ENCODE measurements around the gene IL18BP. TPM values are rescaled to one million over a fixed set of nuclear protein-coding genes. Genes with fewer than 3 reads are reported as not detected.

The IL18BP gene
- total RNA-seq, 1 donor from 2014 or later: 2.9 TPM

- TF ChIP-seq, protein P1, sequence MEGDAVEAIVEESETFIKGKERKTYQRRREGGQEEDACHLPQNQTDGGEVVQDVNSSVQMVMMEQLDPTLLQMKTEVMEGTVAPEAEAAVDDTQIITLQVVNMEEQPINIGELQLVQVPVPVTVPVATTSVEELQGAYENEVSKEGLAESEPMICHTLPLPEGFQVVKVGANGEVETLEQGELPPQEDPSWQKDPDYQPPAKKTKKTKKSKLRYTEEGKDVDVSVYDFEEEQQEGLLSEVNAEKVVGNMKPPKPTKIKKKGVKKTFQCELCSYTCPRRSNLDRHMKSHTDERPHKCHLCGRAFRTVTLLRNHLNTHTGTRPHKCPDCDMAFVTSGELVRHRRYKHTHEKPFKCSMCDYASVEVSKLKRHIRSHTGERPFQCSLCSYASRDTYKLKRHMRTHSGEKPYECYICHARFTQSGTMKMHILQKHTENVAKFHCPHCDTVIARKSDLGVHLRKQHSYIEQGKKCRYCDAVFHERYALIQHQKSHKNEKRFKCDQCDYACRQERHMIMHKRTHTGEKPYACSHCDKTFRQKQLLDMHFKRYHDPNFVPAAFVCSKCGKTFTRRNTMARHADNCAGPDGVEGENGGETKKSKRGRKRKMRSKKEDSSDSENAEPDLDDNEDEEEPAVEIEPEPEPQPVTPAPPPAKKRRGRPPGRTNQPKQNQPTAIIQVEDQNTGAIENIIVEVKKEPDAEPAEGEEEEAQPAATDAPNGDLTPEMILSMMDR (IDR thresholded peaks at IDR 0.05; ENCODE audit: insufficient read depth, low read length, poor library complexity, severe bottlenecking): no peak
- Histone ChIP-seq H3K36me3 (ENCODE audit: control insufficient read depth, insufficient read depth, low read length) (no peaks in the 10 kb centered on the region), H3K4me3 (ENCODE audit: low read depth, low read length) (peak overlapping the region; percentile 55), H3K27me3 (ENCODE audit: control insufficient read depth, insufficient read depth, low read length) (no peaks in the 10 kb centered on the region)
- no peak for DNase-seq (ENCODE audit: low read depth)
Measured at GRCh38 chr11:72039031-72039855, 40.5 kb downstream of the IL18BP start.

GRCh38 chr11:72039856-72040401 is 41.2 kb downstream of the IL18BP start:
- no peak for DNase-seq (ENCODE audit: low read depth)
- TF ChIP-seq, protein P1 (IDR thresholded peaks at IDR 0.05; ENCODE audit: insufficient read depth, low read length, poor library complexity, severe bottlenecking): no peak
- peak overlapping the region; percentile 55 for H3K4me3 ChIP-seq (ENCODE audit: low read depth, low read length)
- H3K36me3 ChIP-seq (ENCODE audit: control insufficient read depth, insufficient read depth, low read length): no peaks in the 10 kb centered on the region
- no peaks in the 10 kb centered on the region for H3K27me3 ChIP-seq (ENCODE audit: control insufficient read depth, insufficient read depth, low read length)

DNA sequence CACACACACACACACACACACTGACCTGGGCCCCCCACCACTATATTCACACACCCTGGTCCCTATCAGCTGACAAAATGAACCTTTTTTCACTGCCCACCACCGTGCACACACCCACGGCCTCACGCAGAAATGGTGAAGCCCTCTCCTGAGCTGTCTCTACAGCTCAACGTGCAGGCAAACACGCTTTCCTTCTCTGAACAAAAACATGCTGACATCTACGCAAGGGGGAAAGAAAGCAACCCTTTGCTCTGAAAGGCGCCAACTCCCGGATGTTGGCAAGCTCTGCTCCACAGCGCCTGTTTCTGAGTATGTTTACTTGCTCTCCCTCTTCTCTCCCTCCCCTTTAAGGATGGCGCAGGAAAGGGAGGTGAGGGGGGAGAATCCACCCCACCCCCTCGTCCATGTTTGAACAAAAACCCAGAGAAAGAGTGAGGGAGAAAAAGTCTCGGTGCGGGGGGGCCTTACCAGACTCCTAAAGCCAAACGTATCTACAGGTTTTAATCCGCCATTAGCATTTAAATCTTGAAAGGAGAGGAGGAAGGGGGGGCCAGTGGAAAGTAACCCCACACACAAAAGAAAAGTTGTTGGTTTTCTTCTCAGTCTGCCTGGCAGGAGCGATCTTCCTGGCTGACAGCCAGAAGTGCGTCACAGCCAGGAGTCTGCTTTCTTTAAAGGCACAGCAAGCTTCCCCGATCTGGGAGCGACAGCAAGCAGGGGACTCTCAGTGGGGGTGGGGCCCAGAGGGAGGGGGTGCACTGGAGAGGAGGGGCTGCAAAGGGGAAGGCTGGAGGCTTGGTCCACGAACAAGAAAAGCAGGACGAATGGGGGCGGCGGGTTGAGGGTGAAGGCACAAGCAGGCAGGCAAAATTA is 42.0 kb downstream of the IL18BP start:
- no peaks in the 10 kb centered on the region for H3K36me3 ChIP-seq (ENCODE audit: control insufficient read depth, insufficient read depth, low read length)
- peak; percentile 74 for DNase-seq (ENCODE audit: low read depth)
- H3K4me3 ChIP-seq (ENCODE audit: low read depth, low read length): peak overlapping the region; percentile 55
- H3K27me3 ChIP-seq (ENCODE audit: control insufficient read depth, insufficient read depth, low read length): no peaks in the 10 kb centered on the region
- TF ChIP-seq, protein P1 (IDR thresholded peaks at IDR 0.05; ENCODE audit: insufficient read depth, low read length, poor library complexity, severe bottlenecking): no peak

DNA sequence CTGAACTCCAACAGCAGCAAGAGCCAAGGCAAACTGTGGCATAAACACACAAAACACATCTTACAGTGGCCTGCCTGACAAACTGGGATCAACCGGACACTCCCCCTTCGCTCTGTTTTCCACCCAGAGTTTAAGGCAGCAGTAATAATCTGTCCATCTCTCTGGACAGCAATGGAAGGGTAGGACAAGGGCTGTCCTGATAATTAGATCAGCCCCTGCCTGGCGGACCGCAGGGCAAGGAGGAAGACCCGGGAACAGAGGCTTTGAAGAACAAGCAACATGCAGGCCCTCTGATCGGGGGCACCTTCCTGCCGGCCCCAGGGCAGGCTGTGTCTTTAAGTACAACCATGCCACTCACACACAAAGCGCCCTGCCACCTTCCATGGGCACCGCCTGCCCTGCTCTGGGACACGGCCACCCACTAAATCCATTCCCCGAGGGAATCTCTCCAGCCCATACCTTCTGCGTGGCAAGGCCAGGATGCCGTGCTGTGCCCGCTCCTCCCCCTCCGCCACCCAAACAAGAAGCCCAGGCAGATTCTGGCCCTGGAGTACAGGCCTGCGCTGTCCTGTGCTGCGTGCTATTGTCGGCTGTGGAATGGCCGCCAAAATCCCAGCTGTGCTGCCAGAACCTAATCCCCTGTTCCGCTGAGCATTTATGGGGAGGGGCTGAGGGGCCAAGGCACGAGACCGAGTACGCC is 42.8 kb downstream of the IL18BP start:
- H3K27me3 ChIP-seq (ENCODE audit: control insufficient read depth, insufficient read depth, low read length): no peaks in the 10 kb centered on the region

More for the DNA sequence above, 42.8 kb downstream of the IL18BP start:
- DNase-seq (ENCODE audit: low read depth): no peak
- H3K4me3 ChIP-seq (ENCODE audit: low read depth, low read length): peak overlapping the region; percentile 55
- TF ChIP-seq, protein P1 (IDR thresholded peaks at IDR 0.05; ENCODE audit: insufficient read depth, low read length, poor library complexity, severe bottlenecking): no peak
- no peaks in the 10 kb centered on the region for H3K36me3 ChIP-seq (ENCODE audit: control insufficient read depth, insufficient read depth, low read length)
